Endothelial cell of umbilical vein (primary cell): ENCODE data around the gene TESK1. TPM values are rescaled to one million over a fixed set of nuclear protein-coding genes. Genes with fewer than 3 reads are reported as not detected.

Experiments
- BruUV-seq: library from RNA; stranded (reverse); fragments of 400-500 nt; replicated peaks from 2 replicates; lab custom pipeline; 2021; lab: Mats Ljungman, UMichigan
- CTCF ChIA-PET: fragments of 300-600, 350-600 bp; sonication (Branson Sonifier 250); formaldehyde crosslinking; loops from one replicate; lab custom pipeline; 2021; ENCODE audit warnings: antibody characterized with exemption, inconsistent platforms; lab: Charles Lee
- POLR2A ChIA-PET: fragments of 300-600, 350-600 bp; sonication (Branson Sonifier 250); formaldehyde crosslinking; loops from one replicate; lab custom pipeline; 2021; ENCODE audit warnings: antibody characterized with exemption, inconsistent platforms; lab: Charles Lee
- DNase-seq: peaks from one replicate; pipeline ENCODE4 v3.0.0-alpha.2; 2011; ENCODE audit warnings: low read depth, low spot score
- FAIRE-seq: peaks from 2 replicates; lab custom pipeline; 2011; peaks lifted over from hg19 to GRCh38; lab: Jason Lieb, UNC
- H2AFZ ChIP-seq: 2 replicates; pipeline ENCODE4 v1.6.0; 2012; ENCODE audit warnings: low read depth, low read length, control low read depth, inconsistent platforms
- H3K27ac ChIP-seq: 2 replicates; pipeline ENCODE4 v1.5.1; 2011; ENCODE audit warnings: low read depth, mild to moderate bottlenecking, control low read depth, low read length, moderate library complexity; ENCODE audit not compliant: insufficient read depth
- H3K27me3 ChIP-seq, 2 experiments: 2 replicates each; pipeline versions ENCODE4 v1.6.0 to v1.6.1; 2011; ENCODE audit warnings: low read length in 2 of 2, mixed read lengths in 1 of 2; ENCODE audit not compliant: control insufficient read depth in 2 of 2, insufficient read depth in 2 of 2
- H3K36me3 ChIP-seq, 2 experiments: 2 replicates in 1 of 2; 3 replicates in 1 of 2; pipeline ENCODE4 v1.5.1; 2011; ENCODE audit warnings: low read length in 2 of 2, mild to moderate bottlenecking in 1 of 2, moderate library complexity in 1 of 2; ENCODE audit not compliant: control insufficient read depth in 2 of 2, insufficient read depth in 2 of 2; ENCODE audit errors: extremely low read depth in 1 of 2
- H3K4me1 ChIP-seq: 3 replicates; pipeline ENCODE4 v1.5.1; 2011; ENCODE audit warnings: mild to moderate bottlenecking, low read length; ENCODE audit not compliant: control insufficient read depth, insufficient read depth; ENCODE audit errors: extremely low read depth
- H3K4me2 ChIP-seq: 2 replicates; pipeline ENCODE4 v1.6.1; 2011; ENCODE audit warnings: low read length, control low read depth, mixed read lengths; ENCODE audit not compliant: insufficient read depth
- H3K4me3 ChIP-seq, 3 experiments: fragments of 200-600 bp in 1 of 3; sonication (generic), shearing (Covaris generic) in 1 of 3; replicated peaks in 1 of 3; 2 replicates each; pipeline ENCODE4 v1.5.1; 2011 to 2016; ENCODE audit warnings: control low read depth in 3 of 3, low read length in 3 of 3, mild to moderate bottlenecking in 2 of 3, inconsistent platforms in 1 of 3, low read depth in 1 of 3, moderate library complexity in 1 of 3; ENCODE audit not compliant: insufficient read depth in 1 of 3
- H3K79me2 ChIP-seq: 2 replicates; pipeline ENCODE4 v1.6.0; 2012; ENCODE audit warnings: low read length, inconsistent platforms; ENCODE audit not compliant: control insufficient read depth, insufficient read depth
- H3K9ac ChIP-seq: replicated peaks from 2 replicates; pipeline ENCODE3; 2011; ENCODE audit warnings: low read length, control low read depth; ENCODE audit not compliant: insufficient read depth; ENCODE audit errors: extremely low read depth
- H3K9me1 ChIP-seq: replicated peaks from 3 replicates; pipeline ENCODE4 v1.6.0; 2011; ENCODE audit warnings: mild to moderate bottlenecking, low read length; ENCODE audit not compliant: control insufficient read depth, insufficient read depth; ENCODE audit errors: extremely low read depth
- H3K9me3 ChIP-seq: replicated peaks from 2 replicates; pipeline ENCODE4 v1.5.1; 2012; ENCODE audit warnings: low read length, inconsistent platforms; ENCODE audit not compliant: control insufficient read depth, insufficient read depth
- H4K20me1 ChIP-seq: replicated peaks from 2 replicates; pipeline ENCODE3; 2011; ENCODE audit warnings: mild to moderate bottlenecking, low read length; ENCODE audit not compliant: control insufficient read depth, insufficient read depth; ENCODE audit errors: extremely low read depth
- CTCF ChIP-seq, 2 donors: IDR thresholded peaks; 1 replicate in 1 of 2; 2 replicates in 1 of 2; pipeline ENCODE4 v1.5.1; 2011; ENCODE audit warnings: low read length in 2 of 2, mild to moderate bottlenecking in 2 of 2, moderate library complexity in 2 of 2, control low read depth in 1 of 2, inconsistent platforms in 1 of 2, low read depth in 1 of 2; ENCODE audit not compliant: insufficient read depth in 1 of 2; ENCODE audit errors: extremely low read depth in 1 of 2
- EZH2 ChIP-seq: IDR thresholded peaks from 2 replicates; pipeline ENCODE4 v1.6.1; 2012; ENCODE audit warnings: borderline replicate concordance, low read depth, mild to moderate bottlenecking, moderate library complexity, low read length, inconsistent platforms; ENCODE audit not compliant: severe bottlenecking
- FOS ChIP-seq: IDR thresholded peaks from 2 replicates; pipeline ENCODE4 v1.6.1; 2011; ENCODE audit warnings: mild to moderate bottlenecking, low read length, moderate library complexity, borderline replicate concordance; ENCODE audit not compliant: insufficient read depth
- GATA2 ChIP-seq: IDR thresholded peaks from 2 replicates; pipeline ENCODE4 v1.7.0; 2011; ENCODE audit warnings: low read depth, mild to moderate bottlenecking, moderate library complexity, mixed read lengths, low read length; ENCODE audit not compliant: insufficient read length, insufficient read depth
- JUN ChIP-seq: IDR thresholded peaks from 2 replicates; pipeline ENCODE4 v1.6.1; 2011; ENCODE audit warnings: borderline replicate concordance, low read depth; ENCODE audit not compliant: insufficient read length, insufficient read depth
- MYC ChIP-seq: IDR thresholded peaks from one replicate; pipeline ENCODE4 v1.6.1; 2011; ENCODE audit warnings: mild to moderate bottlenecking, low read depth, low read length
- POLR2A ChIP-seq: IDR thresholded peaks from 2 replicates; pipeline ENCODE4 v1.6.1; 2012; ENCODE audit warnings: low read depth, mild to moderate bottlenecking, control low read depth, low read length
- POLR2AphosphoS5 ChIP-seq: IDR thresholded peaks from 2 replicates; pipeline ENCODE4 v1.6.1; 2012; ENCODE audit warnings: low read depth, mild to moderate bottlenecking, control low read depth, low read length, moderate library complexity; ENCODE audit not compliant: insufficient read depth
- dilution Hi-C: fragments of 300-500 bp; cut with MboI; formaldehyde crosslinking; loops from one replicate; pipeline ENCODE4 v1.15.0; 2019; ENCODE audit warnings: low sequenced_read_pairs; ENCODE audit not compliant: extremely low pct_ligation_motif_present
- intact Hi-C: fragments of 100-400 bp; cut with micrococcal nuclease; formaldehyde crosslinking; loops from one replicate; pipeline ENCODE4 v1.10.0; 2022
- polyA plus RNA-seq, 4 experiments: library from polyadenylated mRNA; depleted of rRNA in 3 of 4; stranded (reverse) in 3 of 4; unstranded in 1 of 4; fragments of >200 nt; gene quantifications; 2 replicates each; pipeline versions ENCODE4 v1.2.1 to v1.2.3, GENCODE V29; 2011 to 2012; ENCODE audit warnings: missing spikeins in 1 of 4
- total RNA-seq: library from RNA; stranded (reverse); gene quantifications from 2 replicates; pipeline ENCODE4 v1.2.3, GENCODE V29; 2021
- TF ChIP-seq, protein P1 (sequence below): IDR thresholded peaks from 2 replicates; pipeline ENCODE4 v1.6.1; 2011; ENCODE audit not compliant: insufficient read depth, insufficient read length

Gene TESK1
- total and polyA plus RNA-seq, 2 donors (not counting 3 experiments of a cell fraction or from before 2014, with no cell fraction given) = 25.3 to 26.4 TPM

- intact Hi-C loops = loop anchor here (1.0 to 5.0 kb wide), 5 partner anchors 31 to 249 kb away; partner anchors contain the start of genes CREB3, HRCT1, RUSC2 and SPAAR
Observed at GRCh38 chr9:35658137-35658967, 53.3 kb downstream of the TESK1 start, which contains the start of gene CCDC107. CCDC107 (plus strand) TSS chr9:35658292; CDS start chr9:35658380, 88 bp downstream.

More at GRCh38 chr9:35658137-35658967, 53.3 kb downstream of the TESK1 start, which contains the start of gene CCDC107:
- peaks cover 4% of the 10 kb centered on the region for H3K79me2 ChIP-seq
- BruUV-seq = TSS peak; percentile 47
- H2AFZ ChIP-seq = peak within 1 kb of the TSS; percentile 84
- peak within 1 kb of the TSS; percentile 93 for H3K4me2 ChIP-seq
- ChIA-PET CTCF (interaction anchor here (0.6 to 10.0 kb wide), 12 partner anchors 9 to 177 kb away, joined by 3 to 227 read pairs (median 4); partner anchors contain the start of genes MSMP and TPM2), POLR2A (interaction anchor here (1.6 kb wide), 1 partner anchor 30 kb away, joined by 4 read pairs; no protein-coding TSS in a partner anchor)
- no peaks in the 10 kb centered on the region for H3K9me3 ChIP-seq
- H3K9ac ChIP-seq = peak within 1 kb of the TSS; percentile 86
- FAIRE-seq = no peak
- no peaks in the 10 kb centered on the region for H3K27me3 ChIP-seq
- H4K20me1 ChIP-seq = no peaks in the 10 kb centered on the region
- TF ChIP-seq, protein P1, sequence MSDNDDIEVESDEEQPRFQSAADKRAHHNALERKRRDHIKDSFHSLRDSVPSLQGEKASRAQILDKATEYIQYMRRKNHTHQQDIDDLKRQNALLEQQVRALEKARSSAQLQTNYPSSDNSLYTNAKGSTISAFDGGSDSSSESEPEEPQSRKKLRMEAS = no peak
- no peak for TF ChIP-seq MYC
- peak; percentile 96 for TF ChIP-seq POLR2A
- peak; percentile 65 to 88 for TF ChIP-seq CTCF (IDR thresholded peaks at IDR 0.05; ENCODE audit: extremely low read depth in 1 of 2, insufficient read depth in 1 of 2, low read depth in 1 of 2, low read length in 2 of 2)
- no peak for TF ChIP-seq GATA2
- peak; percentile 87 for TF ChIP-seq POLR2AphosphoS5
- TF ChIP-seq JUN = no peak
- TF ChIP-seq EZH2 = no peak
- TF ChIP-seq FOS = no peak
- H3K9me1 ChIP-seq = no peaks in the 10 kb centered on the region
- peaks cover 0 to 8% of the 10 kb centered on the region in 2 experiments for H3K36me3 ChIP-seq
- DNase-seq = peak; percentile 89
- H3K4me3 ChIP-seq = peak within 1 kb of the TSS; percentile 84 to 87 (median 86)
- H3K4me1 ChIP-seq = peaks cover 11% of the 10 kb centered on the region
- H3K27ac ChIP-seq = peak within 1 kb of the TSS; percentile 94
- dilution Hi-C loops = no loop called here
